ENCODE data around the gene FXYD3. TPM values are rescaled to one million over a fixed set of nuclear protein-coding genes. Genes with fewer than 3 reads are reported as not detected.

Gene FXYD3
- total RNA-seq, 6 experiments from 2014 or later: not detected

DNA sequence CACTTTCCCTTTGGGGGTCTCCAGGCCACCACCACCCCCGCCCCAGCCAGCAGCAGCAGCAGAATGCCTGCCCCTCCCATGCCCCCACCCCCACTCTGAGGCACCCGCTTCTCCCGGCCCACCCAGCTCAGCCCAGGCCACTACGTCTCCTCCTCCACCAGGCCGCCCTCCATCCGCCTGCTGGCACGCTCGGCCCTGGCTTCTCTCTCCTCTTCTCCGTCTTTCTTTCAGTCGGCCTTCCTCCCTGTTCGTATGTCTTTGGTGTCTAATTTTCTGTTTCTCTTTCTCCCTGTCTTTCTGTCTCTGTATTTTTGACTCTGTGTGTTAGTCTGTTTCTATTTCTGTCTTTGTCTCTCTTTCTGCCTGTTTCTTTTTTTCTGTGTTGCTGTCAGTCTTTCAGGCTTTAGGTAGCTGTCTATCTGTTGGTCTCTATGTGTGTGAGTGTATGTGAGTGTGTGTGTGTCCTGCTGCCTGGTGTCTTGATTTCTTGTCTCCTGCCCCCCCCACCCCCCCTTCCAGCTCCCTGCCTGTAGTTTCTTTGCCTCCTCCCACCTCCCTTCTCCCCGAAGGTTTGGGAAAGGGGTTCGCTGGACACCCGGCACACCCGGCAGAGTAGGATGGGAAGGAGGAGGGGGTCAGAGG, 19.1 kb downstream of the FXYD3 start, which contains the start of gene LGI4:
Gene LGI4 (minus strand): TSS at position 459 of the 642 bp plus-strand sequence. CDS start 379 bp downstream, at position 80.
- Mint-ChIP-seq H3K4me1 (ENCODE audit: low read depth) (peaks cover 23% of the 10 kb centered on the region), H3K36me3 (ENCODE audit: low read depth) (no peaks in the 10 kb centered on the region), H3K9me3 (no peaks in the 10 kb centered on the region), H3K27ac (no peak within 1 kb of the TSS), H3K27me3 (ENCODE audit: insufficient read depth) (peaks cover 42% of the 10 kb centered on the region), H3K4me3 (no peak within 1 kb of the TSS)
- no peak for DNase-seq
- TF ChIP-seq, protein P1, sequence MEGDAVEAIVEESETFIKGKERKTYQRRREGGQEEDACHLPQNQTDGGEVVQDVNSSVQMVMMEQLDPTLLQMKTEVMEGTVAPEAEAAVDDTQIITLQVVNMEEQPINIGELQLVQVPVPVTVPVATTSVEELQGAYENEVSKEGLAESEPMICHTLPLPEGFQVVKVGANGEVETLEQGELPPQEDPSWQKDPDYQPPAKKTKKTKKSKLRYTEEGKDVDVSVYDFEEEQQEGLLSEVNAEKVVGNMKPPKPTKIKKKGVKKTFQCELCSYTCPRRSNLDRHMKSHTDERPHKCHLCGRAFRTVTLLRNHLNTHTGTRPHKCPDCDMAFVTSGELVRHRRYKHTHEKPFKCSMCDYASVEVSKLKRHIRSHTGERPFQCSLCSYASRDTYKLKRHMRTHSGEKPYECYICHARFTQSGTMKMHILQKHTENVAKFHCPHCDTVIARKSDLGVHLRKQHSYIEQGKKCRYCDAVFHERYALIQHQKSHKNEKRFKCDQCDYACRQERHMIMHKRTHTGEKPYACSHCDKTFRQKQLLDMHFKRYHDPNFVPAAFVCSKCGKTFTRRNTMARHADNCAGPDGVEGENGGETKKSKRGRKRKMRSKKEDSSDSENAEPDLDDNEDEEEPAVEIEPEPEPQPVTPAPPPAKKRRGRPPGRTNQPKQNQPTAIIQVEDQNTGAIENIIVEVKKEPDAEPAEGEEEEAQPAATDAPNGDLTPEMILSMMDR (IDR thresholded peaks at IDR 0.05): no peak

DNA sequence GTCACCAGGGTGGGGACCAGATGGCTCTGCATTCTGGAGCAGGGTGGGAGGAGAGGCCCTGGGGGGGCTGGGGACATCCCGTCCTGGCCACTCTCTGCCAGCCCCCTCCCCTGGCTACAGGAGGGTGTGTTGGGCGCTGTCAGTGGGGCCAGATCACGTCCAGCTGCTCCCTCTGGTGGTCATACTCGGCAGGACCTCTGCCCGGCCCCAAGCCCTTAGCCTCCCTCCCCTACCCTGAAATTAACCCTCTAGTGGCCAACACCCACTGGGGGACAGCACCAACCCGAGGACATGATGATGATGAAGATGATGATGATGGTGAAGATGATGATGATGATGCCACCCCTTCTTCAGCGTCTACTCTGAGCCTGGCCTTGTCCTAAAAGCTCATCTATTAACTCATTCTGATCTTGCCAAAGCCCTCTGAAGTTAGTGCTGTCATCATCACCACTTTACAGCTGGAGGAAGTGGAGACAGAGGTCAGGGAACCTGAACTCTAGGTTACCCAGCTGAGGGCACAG, 19.8 kb downstream of the FXYD3 start:
- no peaks in the 10 kb centered on the region for H3K9me3 Mint-ChIP-seq
- DNase-seq: peak; percentile 42
- H3K27me3 Mint-ChIP-seq (ENCODE audit: insufficient read depth): peaks cover 38% of the 10 kb centered on the region
- no peak overlapping the region for H3K4me3 Mint-ChIP-seq
- H3K27ac Mint-ChIP-seq: no peak overlapping the region
- TF ChIP-seq, protein P1 (IDR thresholded peaks at IDR 0.05): peak; percentile 95
- H3K4me1 Mint-ChIP-seq (ENCODE audit: low read depth): peaks cover 26% of the 10 kb centered on the region
- H3K36me3 Mint-ChIP-seq (ENCODE audit: low read depth): no peaks in the 10 kb centered on the region

DNA sequence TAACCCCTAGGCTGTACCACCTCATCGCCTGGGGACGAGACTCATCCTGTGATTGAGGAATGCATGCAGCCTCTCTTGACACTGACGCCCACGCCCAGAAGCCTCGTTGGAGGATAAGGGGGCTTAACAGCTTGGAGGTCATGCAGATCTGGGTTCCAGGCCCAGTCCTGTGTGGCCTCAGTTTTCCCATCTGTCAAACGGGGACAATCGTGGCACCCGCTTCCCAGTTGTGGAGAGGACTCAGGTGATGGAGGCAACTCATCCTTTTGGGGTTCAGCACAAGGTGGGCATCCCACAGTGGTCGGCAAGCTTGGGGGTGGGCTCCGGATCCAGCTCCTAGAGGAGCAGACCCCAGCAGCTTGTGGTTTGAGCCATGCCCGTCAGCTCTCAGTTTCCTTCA, 20.6 kb downstream of the FXYD3 start:
- Mint-ChIP-seq H3K4me1 (ENCODE audit: low read depth) (peaks cover 34% of the 10 kb centered on the region), H3K4me3 (no peak overlapping the region), H3K36me3 (ENCODE audit: low read depth) (no peaks in the 10 kb centered on the region), H3K27ac (no peak overlapping the region), H3K27me3 (ENCODE audit: insufficient read depth) (peaks cover 35% of the 10 kb centered on the region), H3K9me3 (no peaks in the 10 kb centered on the region)
- DNase-seq: no peak
- TF ChIP-seq, protein P1 (IDR thresholded peaks at IDR 0.05): no peak

GRCh38 chr19:35136977-35137702, 21.5 kb downstream of the FXYD3 start:
- H3K27me3 Mint-ChIP-seq (ENCODE audit: insufficient read depth): peaks cover 35% of the 10 kb centered on the region
- no peaks in the 10 kb centered on the region for H3K9me3 Mint-ChIP-seq
- H3K36me3 Mint-ChIP-seq (ENCODE audit: low read depth): no peaks in the 10 kb centered on the region
- no peak overlapping the region for H3K4me3 Mint-ChIP-seq
- TF ChIP-seq, protein P1 (IDR thresholded peaks at IDR 0.05): no peak
- DNase-seq: no peak
- H3K4me1 Mint-ChIP-seq (ENCODE audit: low read depth): peaks cover 43% of the 10 kb centered on the region
- H3K27ac Mint-ChIP-seq: no peak overlapping the region

DNA sequence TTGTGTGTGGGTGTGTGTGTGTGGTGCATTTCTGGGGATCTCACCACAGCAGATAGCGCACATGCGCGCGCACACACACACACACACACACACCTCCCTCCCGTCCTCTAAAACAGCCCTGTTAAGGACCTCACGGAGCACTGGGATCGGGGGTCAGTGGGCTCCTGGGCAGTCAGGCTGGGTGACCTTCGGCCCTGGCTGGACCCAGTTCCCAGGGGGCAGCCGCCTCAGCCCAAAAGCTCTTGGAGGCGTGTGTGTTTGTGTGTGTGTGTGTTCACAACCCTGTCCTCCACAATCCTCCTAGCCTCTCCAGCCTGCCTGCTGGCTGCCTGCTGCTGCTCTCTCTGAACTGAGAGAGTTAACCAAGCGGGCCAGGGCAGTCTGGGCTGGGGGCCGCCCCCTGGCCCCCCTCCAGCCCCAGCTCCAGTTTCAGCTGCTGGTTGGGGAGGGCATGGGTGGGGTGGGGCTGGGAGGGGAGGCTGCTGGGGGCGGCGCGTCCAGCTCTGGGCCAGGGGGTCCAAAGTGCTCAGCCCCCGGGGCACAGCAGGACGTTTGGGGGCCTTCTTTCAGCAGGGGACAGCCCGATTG, 22.8 kb downstream of the FXYD3 start, which contains the start of gene FXYD1:
Gene FXYD1 (plus strand): TSS at position 520 of the 588 bp plus-strand sequence. CDS start 1,256 bp downstream, outside the sequence.
- DNase-seq: no peak
- no peaks in the 10 kb centered on the region for H3K36me3 Mint-ChIP-seq (ENCODE audit: low read depth)
- H3K4me3 Mint-ChIP-seq: peak within 1 kb of the TSS; percentile 53; the same call in 1 of the 2 replicates
- H3K27ac Mint-ChIP-seq: peak within 1 kb of the TSS; percentile 67
- H3K27me3 Mint-ChIP-seq (ENCODE audit: insufficient read depth): peaks cover 30% of the 10 kb centered on the region
- TF ChIP-seq, protein P1 (IDR thresholded peaks at IDR 0.05): no peak
- no peaks in the 10 kb centered on the region for H3K9me3 Mint-ChIP-seq
- H3K4me1 Mint-ChIP-seq (ENCODE audit: low read depth): peaks cover 45% of the 10 kb centered on the region

Measured in HFFc6 (cell line).